Kidney (tissue), 14 donors: ENCODE measurements around the gene KCTD5. TPM values are rescaled to one million over a fixed set of nuclear protein-coding genes. Genes with fewer than 3 reads are reported as not detected.

Source experiments
- DNase-seq, 5 donors: peaks; one replicate each; pipeline ENCODE4 v3.0.0-alpha.2; 2013 to 2020
- FAIRE-seq: peaks from 2 replicates; lab custom pipeline; 2012; peaks lifted over from hg19 to GRCh38; lab: Jason Lieb, UNC
- H3K27ac ChIP-seq, 2 donors: one replicate each; pipeline ENCODE4 v1.7.0; 2013; ENCODE audit warnings: low read depth in 2 of 2, low read length in 2 of 2, inconsistent platforms in 1 of 2
- H3K27me3 ChIP-seq: one replicate; pipeline ENCODE4 v1.7.1; 2013; ENCODE audit warnings: low read length, inconsistent platforms; ENCODE audit not compliant: control insufficient read depth, insufficient read depth
- H3K36me3 ChIP-seq, 3 donors: one replicate each; pipeline versions ENCODE4 v1.7.0 to v1.7.1; 2013; ENCODE audit warnings: low read length in 3 of 3, control low read depth in 1 of 3, inconsistent platforms in 1 of 3; ENCODE audit not compliant: insufficient read depth in 3 of 3, control insufficient read depth in 2 of 3
- H3K4me1 ChIP-seq, 3 donors: one replicate each; pipeline versions ENCODE4 v1.7.0 to v1.7.1; 2013; ENCODE audit warnings: low read length in 3 of 3, inconsistent platforms in 1 of 3, low read depth in 1 of 3; ENCODE audit not compliant: control insufficient read depth in 2 of 3, insufficient read depth in 2 of 3
- H3K4me3 ChIP-seq, 3 donors: one replicate each; pipeline versions ENCODE4 v1.7.0 to v1.8.1; 2013; ENCODE audit warnings: low read length in 3 of 3, control low read depth in 1 of 3, inconsistent platforms in 1 of 3
- H3K9ac ChIP-seq, 3 donors: one replicate each; pipeline versions ENCODE4 v1.7.0 to v1.7.1; 2013; ENCODE audit warnings: low read length in 3 of 3, control low read depth in 1 of 3, inconsistent platforms in 1 of 3
- H3K9me3 ChIP-seq, 3 donors: one replicate each; pipeline versions ENCODE4 v1.7.0 to v1.7.1; 2013; ENCODE audit warnings: low read length in 3 of 3, control low read depth in 1 of 3, inconsistent platforms in 1 of 3; ENCODE audit not compliant: control insufficient read depth in 2 of 3, insufficient read depth in 1 of 3
- CTCF ChIP-seq: IDR thresholded peaks from 3 replicates; pipeline ENCODE4 v1.5.1; 2012; ENCODE audit warnings: mild to moderate bottlenecking, moderate library complexity, borderline replicate concordance; ENCODE audit not compliant: insufficient read depth; ENCODE audit errors: extremely low read depth
- intact Hi-C: fragments of 100-400 bp; cut with DNase I; formaldehyde crosslinking; loops from one replicate; pipeline ENCODE4 v1.11.1; 2022
- polyA plus RNA-seq: library from polyadenylated mRNA; stranded (reverse); fragments of 350-450 nt; fragmentation: Illumina TruSeq; extraction: RNeasy Lipid Tissue Mini Kit (QIAGEN cat#74804); gene quantifications from one replicate; pipeline ENCODE4 v1.2.3, GENCODE V29; 2014; ENCODE audit warnings: low read depth, low replicate concordance; ENCODE audit not compliant: insufficient read depth
- total RNA-seq: library from RNA; stranded (reverse); fragmentation: NEBNext Ultra II Directional; extraction: Animal tissue kit (Norgen Biotek cat#: 25700); gene quantifications from one replicate; pipeline ENCODE4 v1.2.1, GENCODE V29; 2021
- donor health status: control.
- donor health status: control.
- donor health status: control.
- donor health status: control.
- donor health status: control.
- donor health status: DM: yes; HTN: yes; CAD: no.
- donor health status: Normal renal cell carcinoma (clear cell type).

Gene KCTD5
- total and polyA plus RNA-seq, 2 donors from 2014 or later = 12.8 to 19.9 TPM

- Histone ChIP-seq H3K36me3 (peaks cover 0 to 19% (median 16%) of the 10 kb centered on the region in 3 donors), H3K27me3 (no peaks in the 10 kb centered on the region), H3K9ac (no peak overlapping the region), H3K27ac (no peak overlapping the region), H3K4me1 (peaks cover 0 to 10% (median 0%) of the 10 kb centered on the region in 3 donors), H3K4me3 (no peak overlapping the region), H3K9me3 (no peaks in the 10 kb centered on the region)
- FAIRE-seq = no peak
- DNase-seq = peak in 1 of 5 donors; percentile 52
- TF ChIP-seq CTCF = no peak
- intact Hi-C loops = no loop called here
Measured at GRCh38 chr16:2697401-2697948, 15.2 kb downstream of the KCTD5 start.

GRCh38 chr16:2698103-2698870 lies 16.0 kb downstream of the KCTD5 start:
- peaks cover 0 to 3% (median 0%) of the 10 kb centered on the region in 3 donors for H3K4me1 ChIP-seq
- DNase-seq (peak in 1 of 5 donors; percentile 59), FAIRE-seq (no peak)
- intact Hi-C loops = no loop called here
- H3K4me3 ChIP-seq = no peak overlapping the region
- no peak for TF ChIP-seq CTCF
- no peaks in the 10 kb centered on the region for H3K9me3 ChIP-seq
- H3K9ac ChIP-seq = no peak overlapping the region
- H3K27me3 ChIP-seq = no peaks in the 10 kb centered on the region
- peaks cover 0 to 19% (median 16%) of the 10 kb centered on the region in 3 donors for H3K36me3 ChIP-seq
- no peak overlapping the region for H3K27ac ChIP-seq

- FAIRE-seq (no peak), DNase-seq (peak in 1 of 5 donors; percentile 56)
- TF ChIP-seq CTCF = no peak
- Histone ChIP-seq H3K9me3 (no peaks in the 10 kb centered on the region), H3K4me3 (no peak overlapping the region), H3K27ac (no peak overlapping the region), H3K36me3 (peaks cover 0 to 19% (median 16%) of the 10 kb centered on the region in 3 donors), H3K4me1 (no peaks in the 10 kb centered on the region), H3K27me3 (no peaks in the 10 kb centered on the region), H3K9ac (no peak overlapping the region)
- intact Hi-C loops = no loop called here
Measured at GRCh38 chr16:2698965-2699750, 16.8 kb downstream of the KCTD5 start.
